DOHH2 (cell line): Measurements from ENCODE around the gene GPRC5D.

Experiments used
- CTCF ChIP-seq: fragments of 200-600 bp; sonication (generic); IDR thresholded peaks from one replicate; pipeline ENCODE4 v1.5.1; 2014; ENCODE audit warnings: antibody characterized with exemption, mild to moderate bottlenecking, low read depth, low read length; ENCODE audit not compliant: poor library complexity, severe bottlenecking
- EZH2phosphoT487 ChIP-seq: fragments of 200-600 bp; sonication (generic); IDR thresholded peaks from 2 replicates; pipeline ENCODE4 v1.6.1; 2017; ENCODE audit warnings: borderline replicate concordance, mild to moderate bottlenecking, antibody characterized with exemption, low read length, moderate library complexity, mixed read lengths

- no peak for TF ChIP-seq CTCF
- no peak for TF ChIP-seq EZH2phosphoT487
Observed at GRCh38 chr12:12912711-12913110, 39.3 kb downstream of the GPRC5D start.
